ENCODE results near the gene CKS1B.
A peak's percentile ranks its signal among the peaks of the same experiment; 100 is the strongest.

CKS1B gene

DNA sequence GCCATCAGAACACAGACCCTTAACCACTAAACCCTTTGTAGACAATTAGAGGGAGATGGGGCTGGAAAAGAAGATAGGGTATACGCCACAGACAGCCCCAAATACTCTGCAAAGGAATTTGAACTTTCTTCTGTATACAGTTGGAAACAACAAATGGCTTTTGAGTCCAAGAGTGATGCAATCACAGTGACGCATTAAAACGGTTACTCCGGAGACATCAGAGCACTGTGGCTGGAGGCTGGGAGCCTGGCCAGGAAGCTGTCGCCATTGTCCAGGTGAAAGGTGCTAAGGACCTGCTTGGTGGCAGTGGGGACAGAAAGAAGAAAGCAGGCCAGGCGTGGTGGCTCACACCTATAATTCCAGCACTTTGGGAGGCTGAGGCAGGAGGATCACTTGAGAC is 12.8 kb downstream of the CKS1B start:
- DNase-seq (ENCODE audit: low read depth): no peak

DNA sequence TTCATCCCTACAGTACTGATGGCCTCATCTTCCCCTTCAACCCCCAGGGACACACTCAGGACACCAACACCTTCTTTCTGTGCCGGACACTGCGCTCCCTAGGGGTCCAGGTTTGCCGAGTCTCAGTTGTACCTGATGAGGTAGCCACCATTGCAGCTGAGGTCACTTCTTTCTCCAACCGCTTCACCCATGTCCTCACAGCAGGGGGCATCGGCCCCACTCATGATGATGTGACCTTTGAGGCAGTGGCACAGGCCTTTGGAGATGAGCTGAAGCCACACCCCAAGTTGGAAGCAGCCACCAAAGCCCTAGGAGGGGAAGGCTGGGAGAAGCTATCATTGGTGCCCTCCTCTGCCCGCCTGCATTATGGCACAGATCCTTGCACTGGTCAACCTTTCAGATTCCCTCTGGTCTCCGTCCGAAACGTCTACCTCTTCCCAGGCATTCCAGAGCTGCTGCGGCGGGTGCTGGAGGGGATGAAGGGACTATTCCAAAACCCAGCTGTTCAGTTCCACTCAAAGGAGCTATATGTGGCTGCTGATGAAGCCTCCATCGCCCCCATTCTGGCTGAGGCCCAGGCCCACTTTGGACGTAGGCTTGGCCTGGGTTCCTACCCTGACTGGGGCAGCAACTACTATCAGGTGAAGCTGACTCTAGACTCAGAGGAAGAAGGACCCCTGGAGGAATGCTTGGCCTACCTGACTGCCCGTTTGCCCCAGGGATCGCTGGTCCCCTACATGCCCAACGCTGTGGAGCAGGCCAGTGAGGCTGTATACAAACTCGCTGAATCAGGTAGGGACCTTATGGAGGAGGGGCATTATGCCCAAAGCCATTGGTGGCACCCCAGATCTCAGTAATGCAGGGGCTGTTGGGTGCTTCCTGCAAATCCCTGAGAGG is 13.8 kb downstream of the CKS1B start:
- no peak for DNase-seq (ENCODE audit: low read depth)

DNA sequence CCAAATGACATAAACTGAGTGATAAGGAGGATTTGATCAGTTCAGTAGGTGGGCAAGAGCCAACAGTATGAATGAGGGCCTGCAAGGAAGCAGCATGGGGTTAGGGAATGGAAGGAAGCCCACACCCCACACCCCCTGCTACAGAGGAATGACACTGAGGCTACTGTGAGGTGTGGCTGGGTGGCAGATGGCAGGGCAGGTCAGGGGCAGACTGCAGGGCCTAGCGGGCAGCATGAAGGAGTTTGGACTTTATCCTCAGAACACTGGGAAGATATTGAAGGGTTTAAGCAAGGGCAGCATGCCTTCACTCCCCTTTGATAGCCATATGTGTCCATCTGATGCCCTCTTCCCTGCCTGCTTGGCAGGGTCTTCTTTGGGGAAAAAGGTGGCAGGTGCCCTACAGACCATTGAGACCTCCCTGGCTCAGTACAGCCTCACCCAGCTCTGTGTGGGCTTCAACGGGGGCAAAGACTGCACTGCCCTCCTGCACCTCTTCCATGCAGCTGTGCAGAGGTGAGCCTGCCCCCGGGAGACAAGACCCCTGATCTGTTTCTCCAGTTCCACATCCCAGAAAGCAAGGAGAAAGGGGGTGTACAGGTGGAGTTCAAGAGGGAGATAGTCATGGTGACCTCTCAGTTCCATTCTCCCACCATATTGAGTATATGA is 14.8 kb downstream of the CKS1B start:
- DNase-seq (ENCODE audit: low read depth): no peak

DNA sequence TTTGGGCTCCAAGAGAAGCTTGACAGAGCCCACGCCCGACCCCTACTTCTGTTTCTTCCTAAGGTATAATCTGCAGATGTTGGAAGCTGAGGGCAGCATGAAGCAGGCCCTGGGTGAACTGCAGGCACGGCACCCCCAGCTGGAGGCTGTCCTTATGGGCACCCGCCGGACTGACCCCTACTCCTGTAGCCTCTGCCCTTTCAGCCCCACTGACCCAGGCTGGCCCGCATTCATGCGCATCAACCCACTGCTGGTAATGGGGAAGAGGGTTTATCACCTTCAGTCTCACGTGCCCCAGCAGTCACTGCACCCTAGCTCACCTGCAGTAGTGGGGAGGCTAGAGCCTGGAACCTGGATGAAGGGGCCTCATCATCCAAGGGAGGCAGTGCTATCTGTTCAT is 15.8 kb downstream of the CKS1B start:
- DNase-seq (ENCODE audit: low read depth): no peak

- DNase-seq (ENCODE audit: low read depth): peak; percentile 61
Observed at GRCh38 chr1:154992721-154993571, 18.5 kb downstream of the CKS1B start.

DNA sequence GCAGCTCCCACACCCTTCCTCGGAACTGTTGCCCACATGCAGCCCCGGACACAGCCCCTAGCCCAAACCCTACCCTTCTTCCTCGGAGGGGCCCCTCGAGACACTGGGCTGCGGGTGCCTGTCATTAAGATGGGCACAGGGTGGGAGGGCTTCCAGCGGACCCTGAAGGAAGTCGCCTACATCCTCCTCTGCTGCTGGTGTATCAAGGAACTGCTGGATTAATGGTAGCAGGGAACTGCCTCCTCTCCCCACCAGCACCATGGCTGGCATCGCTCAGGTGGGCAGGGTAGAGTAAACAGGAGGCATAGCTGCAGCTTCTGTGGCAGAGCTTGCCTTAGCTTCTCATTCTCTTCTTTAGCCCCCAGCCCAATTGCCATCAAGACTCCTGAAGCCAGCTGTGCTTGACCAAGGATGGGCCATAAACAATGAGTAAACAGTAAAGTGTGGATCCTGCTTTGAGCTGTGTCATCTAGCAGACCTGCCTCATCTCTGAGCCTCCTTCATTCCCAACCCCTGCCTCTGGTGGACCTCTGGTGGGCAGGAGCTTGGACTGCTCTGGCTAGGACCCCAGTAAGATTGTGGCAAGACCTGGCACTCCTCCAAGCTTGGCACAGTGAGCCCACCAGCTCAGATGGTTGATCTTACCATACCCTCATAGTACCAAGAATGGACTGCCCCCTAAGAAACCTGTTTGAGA is 19.2 kb downstream of the CKS1B start, which contains the start of gene LENEP:
LENEP (plus strand) TSS at position 15 of the 697 bp plus-strand sequence; CDS start at position 37, 22 bp downstream.
- DNase-seq (ENCODE audit: low read depth): no peak

GRCh38 chr1:154994269-154994587 is 19.7 kb downstream of the CKS1B start:
- no peak for DNase-seq (ENCODE audit: low read depth)

DNA sequence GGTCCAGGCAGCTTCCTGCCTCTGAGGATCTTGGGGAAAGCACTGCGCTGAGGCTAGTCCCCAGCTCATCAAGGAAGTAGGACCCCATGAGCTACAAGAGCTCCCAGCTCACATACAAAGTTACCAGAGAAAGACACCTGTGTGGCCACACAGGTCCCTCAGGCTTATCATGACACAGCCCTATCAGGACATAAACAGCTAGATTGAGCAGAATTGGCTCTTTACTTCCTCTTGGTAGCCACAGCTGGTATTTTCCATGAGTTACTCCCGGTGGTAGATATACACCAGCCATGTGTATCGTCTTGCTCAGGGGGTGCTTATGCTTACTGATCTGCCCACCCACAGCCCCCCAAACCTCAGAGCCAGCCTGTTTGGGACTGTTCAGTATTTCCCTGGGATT is 20.1 kb downstream of the CKS1B start:
- no peak for DNase-seq (ENCODE audit: low read depth)

DNA sequence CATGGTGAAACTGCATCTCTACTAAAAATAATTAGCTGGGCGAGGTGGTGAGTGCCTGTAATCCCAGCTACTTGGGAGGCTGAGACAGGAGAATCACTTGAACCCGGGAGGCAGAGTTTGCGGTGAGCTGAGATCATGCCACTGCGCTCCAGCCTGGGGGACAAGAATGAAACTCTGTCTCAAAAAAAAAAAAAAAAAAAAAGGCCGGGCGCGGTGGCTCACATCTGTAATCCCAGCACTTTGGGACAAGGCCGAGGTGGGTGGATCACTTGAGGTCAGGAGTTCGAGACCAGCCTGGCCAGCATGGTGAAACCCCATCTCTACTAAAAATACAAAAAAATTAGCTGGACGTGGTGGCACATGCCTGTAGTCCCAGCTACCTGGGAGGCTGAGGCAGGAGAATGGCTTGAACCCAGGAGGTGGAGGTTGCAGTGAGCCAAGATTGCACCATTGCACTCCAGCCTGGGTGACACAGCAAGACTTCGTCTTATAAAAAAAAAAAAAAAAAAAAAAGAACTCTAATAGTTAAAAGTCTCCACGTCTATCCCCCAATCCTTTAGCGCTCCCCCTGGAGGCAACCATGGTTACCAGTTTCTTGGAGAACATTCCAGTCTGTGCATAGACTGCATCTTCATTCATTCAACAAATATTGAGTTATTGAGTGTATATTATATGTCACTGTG is 21.0 kb downstream of the CKS1B start:
- DNase-seq (ENCODE audit: low read depth): peak; percentile 88

DNA sequence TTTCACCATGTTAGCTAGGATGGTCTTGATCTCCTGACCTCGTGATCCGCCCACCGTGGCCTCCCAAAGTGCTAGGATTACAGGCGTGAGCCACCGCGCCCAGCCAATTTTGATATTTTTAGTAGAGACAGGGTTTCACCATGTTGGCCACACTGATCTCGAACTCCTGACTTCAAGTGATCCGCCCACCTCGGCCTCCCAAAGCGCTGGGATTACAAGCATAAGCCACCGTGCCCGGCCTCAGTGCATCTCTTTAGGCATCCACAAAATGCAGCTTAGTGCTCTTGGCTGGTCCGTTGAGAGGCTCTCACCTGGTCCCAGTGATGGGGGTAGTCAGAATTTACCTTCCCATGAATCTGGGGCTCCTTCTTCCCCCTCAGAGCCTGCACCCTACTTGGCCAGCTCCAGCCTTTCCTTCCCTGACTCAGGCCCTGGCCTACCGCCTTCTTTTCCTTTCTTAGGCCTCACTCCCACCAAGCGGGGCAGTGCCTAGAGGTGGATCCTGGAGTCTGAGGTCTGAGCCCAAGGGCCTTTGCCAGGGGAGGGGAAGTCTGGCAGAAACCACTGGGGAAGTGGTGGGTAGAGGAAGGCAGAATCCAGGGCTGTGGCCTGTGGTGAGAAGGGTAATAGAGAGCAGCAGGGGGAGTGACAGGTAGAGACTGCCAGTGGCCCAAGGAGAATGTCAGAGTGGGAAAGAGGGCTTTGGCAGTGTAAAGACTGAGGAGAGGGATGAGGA is 22.7 kb downstream of the CKS1B start:
- no peak for DNase-seq (ENCODE audit: low read depth)

GRCh38 chr1:154998201-154998780 is 23.8 kb downstream of the CKS1B start:
- DNase-seq (ENCODE audit: low read depth): no peak

DNA sequence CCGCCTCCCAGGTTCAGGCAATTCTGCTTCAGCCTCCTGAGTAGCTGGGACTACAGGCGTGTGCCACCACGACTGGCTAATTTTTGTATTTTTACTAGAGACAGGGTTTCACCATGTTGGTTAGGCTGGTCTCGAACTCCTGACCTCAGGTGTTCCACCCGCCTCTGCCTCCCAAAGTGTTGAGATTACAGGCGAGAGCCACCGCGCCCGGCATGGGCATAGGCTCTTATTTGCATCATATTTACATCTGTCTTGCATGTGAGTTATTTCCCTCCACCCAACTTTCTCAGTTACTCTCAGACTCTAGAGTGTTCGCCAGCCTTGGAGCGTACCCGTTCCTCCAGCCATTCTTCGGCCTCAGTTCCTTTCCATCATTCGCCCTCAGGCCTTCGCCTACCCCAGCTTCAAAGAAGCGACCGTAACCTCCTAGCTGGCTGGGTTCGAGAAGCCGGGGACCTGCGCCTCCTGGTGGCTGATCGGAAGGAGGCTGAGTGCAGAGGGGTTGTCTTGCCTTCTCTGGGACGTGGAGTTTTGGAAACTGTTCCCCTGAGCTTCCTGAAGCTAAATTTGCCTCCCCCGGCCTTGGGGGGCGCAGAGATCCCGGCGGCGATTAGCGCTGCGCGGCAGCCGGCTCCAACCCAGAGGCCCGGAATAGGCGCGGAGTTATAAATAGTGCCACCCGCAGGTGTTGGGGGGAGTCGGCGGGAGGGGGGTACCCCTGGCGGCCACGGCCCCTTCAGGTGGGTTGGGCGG is 24.5 kb downstream of the CKS1B start:
- DNase-seq (ENCODE audit: low read depth): peak; percentile 76

DNA sequence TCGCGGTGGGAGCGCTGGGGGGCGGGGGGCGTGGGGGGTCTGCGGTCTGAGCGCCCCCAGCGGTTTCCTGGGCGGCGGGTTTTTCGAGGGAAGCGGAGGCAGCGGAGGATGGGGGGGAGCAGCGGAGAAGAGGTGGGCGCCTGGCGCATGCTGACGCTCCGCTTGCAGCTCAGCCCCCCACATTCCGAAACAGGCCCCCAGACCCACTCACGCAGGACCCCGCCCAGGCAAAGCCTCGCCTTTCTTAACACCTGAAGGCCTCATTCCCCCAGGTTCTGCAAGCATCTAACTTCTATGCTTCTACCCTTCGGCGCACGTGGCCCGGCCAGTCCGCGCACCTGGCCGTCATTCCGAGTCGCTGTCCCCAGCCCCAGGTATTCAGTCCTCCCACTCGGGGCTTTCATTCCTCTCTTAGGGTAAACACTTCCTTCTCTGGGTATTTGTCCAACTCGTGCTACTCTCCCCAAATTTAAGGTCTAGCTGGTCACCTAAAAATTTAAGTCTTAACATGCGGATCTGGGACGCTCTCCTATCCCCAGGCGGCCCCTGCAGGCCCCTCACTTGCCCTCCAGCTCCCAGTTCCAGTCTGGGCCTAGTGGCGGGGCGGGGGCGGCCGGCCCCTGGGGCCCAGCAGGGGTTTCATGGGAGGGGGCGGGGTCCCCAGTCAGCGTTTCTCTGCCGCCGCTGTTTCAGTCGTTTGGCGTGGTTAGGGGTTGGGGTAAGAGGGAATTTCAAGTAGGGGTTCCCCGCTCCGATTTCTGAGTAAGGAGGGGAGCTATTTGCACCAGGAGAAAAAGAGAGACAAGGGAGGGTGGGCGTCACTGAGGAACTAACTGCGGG is 25.3 kb downstream of the CKS1B start:
- DNase-seq (ENCODE audit: low read depth): no peak

- DNase-seq (ENCODE audit: low read depth): peak; percentile 24
Observed at GRCh38 chr1:155000411-155000725, 25.9 kb downstream of the CKS1B start.

- DNase-seq (ENCODE audit: low read depth): peak; percentile 86
Observed at GRCh38 chr1:155000726-155001424, 26.4 kb downstream of the CKS1B start.

- DNase-seq (ENCODE audit: low read depth): no peak
Observed at GRCh38 chr1:155001425-155001674, 26.9 kb downstream of the CKS1B start.

DNA sequence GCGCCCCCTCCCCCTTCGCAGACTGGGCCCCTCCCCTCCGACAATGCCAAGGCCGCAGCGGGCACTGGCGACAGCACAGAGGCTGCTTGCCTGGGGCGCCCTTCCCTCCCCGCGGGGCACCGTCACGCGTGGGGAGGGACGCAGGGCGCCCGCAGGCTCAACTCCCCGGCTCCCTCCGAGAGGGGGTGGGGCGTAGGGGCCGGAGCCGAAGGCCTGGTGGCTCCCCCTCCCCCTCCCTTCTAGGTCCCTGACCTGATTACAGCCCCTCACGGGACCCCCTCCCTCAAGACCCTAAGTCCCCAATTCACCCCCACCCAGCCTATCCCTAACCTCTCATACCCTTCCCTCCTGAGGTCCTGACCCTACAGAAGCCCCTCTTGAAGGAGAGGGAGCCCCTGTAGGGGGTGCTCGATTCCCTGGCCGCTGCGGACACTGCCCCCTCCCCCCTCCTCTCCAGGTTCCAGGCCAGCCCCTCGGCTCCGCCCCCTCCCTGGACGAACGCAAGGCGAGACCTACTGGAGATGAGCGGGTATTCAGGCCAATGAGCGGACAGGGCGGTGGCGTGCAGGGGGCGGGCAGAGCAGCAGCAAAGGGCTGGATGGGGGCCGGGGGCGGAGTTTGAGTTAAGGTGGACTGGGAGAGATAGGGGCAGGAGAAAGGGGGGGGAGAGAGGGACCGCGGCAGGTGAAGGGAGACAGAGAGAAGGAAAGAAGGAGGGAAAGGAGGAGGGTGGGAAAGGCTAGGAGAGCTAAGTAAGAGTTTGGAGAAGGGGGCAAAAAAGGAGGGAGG is 27.4 kb downstream of the CKS1B start:
- peak; percentile 99 for DNase-seq (ENCODE audit: low read depth)
